CD4-positive, alpha-beta T cell treated with Interleukin-6 for 4 hours (primary cell): Measurements from ENCODE around the gene SYNPO2.

ENCODE experiments used
- DNase-seq: peaks from one replicate; pipeline ENCODE4 v3.0.0-alpha.2; 2020; ENCODE audit warnings: mixed read lengths

SYNPO2 gene

DNA sequence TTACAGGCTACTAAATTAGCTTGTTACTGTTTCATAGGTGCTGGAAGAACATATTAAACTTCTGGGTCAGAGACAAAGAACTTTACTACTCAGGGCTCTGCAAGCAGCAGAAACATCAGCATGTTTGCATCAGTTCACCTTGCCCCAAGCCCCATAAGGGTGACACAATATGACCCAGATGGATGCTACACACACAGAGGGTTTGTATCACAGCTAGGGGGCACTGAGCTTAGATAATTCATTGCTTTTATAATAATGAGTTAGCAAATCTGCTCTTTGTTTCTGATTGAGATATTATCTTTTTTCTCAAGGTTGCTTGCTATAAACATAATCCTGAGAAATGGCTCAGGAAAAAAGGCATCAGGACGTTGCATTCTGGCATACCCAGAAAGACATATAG is 4.8 kb upstream of the SYNPO2 start:
- no peak for DNase-seq

DNA sequence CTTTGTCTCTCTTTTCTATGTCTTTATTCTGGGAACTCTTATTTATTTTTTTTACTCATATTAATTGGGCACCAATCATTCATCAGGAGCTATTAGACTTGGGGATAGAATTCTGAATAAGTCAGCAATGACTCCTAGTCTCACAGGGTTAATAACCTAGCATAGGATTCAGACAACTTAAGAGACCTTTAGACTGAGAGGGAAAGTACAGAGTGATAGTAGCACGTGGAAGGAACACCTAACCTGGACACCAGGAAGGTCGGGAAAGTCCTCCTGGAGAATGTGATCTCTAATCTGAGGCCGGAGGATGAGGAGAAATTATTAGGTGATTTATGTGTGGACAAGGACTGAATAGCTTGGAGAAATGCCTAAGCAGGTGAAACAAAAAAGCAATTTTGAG is 3.9 kb upstream of the SYNPO2 start:
- no peak for DNase-seq

DNA sequence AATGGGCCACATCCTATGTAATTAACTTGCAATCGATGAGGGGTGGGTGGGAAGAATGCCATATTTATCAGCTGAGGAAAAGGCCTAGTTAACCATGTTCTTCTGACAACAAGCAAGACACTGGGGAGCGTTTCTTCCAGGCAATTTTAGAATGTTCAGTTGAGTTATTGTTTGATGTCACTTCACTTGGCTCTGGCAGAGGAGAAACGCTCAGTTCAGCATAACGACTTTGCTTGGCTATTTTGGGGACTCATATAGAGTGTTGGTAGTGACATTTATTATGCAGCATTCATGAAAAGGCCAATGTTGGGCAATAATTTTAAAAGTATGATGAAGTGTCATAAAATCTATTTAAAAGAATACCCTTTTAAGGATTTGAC is 648 bp downstream of the SYNPO2 start:
- no peak for DNase-seq

DNA sequence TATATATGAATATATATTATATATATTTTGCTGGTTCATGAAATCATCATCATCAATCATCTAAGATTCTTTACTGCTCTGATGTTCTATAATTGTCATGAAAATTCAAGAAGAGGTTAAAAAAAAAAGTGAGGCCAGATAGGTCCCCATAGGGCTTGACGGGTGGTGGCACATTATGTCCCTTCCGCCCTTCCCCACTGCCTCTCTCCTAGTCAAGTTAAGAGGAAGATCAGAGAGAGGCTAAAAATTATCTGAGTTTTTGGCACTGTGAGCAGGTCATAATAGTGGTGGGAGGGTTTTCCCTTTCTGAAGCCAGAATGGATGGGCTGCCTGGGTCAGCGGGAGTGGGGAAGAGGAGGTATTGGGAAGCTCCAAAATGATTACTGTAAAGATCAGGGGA is 5.4 kb downstream of the SYNPO2 start:
- DNase-seq, result no peak

DNA sequence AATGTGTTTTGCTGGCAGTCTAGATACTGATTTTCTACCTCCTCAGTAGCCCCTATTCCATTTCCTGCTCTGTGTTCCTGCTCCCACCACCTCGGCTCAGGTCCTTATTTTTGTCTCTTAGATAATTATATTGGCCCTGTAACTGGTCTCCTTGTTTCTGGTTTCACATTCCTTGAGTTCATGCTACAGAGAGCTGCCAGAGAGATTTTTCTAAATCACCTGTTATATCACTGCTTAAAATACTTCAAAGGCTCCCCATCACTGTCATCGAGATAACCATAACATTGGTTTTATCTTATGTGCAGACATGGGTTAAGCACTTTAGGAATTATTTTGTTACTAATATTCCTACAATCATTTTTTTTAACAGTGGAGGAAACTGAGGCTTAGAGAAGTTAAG is 9.6 kb downstream of the SYNPO2 start:
- no peak for DNase-seq

DNA sequence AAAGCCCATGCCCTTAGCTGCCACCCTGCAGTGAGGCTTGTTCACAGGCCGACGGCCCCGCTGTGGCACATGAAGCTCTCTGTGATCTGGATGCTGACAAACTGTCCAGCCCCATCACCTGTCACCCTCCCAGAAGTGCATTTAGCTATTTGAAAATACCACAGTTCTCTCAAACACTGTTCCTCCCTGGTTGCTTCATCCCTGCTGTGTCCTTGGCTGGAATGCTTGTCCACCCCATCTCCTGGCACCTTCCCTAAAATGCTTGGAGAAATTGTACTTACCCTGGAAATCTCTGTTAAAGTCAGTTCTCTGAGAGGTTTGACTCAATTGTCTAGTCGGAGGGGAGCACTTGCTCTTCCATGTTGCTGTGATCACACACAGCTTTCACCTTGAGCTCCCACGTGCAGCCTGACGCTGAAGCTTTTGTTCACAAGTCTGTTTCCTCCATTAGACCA is 10.1 kb downstream of the SYNPO2 start:
- DNase-seq, result no peak

DNA sequence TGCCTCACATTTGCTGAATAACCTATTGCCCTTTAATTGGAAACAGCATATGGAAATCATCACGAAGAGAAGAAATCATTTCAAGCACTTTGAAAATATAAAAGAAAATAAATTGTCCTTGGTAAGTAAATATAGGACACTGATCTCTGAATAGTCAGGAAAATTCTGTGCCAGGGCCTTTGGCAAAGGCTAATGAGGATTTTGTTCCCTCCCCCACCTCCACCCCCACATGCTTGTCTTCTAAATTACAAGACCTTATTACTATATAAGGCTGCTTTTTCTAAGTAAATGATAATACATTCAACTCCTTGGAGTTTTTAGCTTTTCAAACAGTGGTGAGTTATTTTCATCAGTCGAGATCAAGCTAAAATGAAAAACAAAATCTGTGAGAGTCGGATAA is 15.8 kb downstream of the SYNPO2 start:
- DNase-seq, result no peak

DNA sequence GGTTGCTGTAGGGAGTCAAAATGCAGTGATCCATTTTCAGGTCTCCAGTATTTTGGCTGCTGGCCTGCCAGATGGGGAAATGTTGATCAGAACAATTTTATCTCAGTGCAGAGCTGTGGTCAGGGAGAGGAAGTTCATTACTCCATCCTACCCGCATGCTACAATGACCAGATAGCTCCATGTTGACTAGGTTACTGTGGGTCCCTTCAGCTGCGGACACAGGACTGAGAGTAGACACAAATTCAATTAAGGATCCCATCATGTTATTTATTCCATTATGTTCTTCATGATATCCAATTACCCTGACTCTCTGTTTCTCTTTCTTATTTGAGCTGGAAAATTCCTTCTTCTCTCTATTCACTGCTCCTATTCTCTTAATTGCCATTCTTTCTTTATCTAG is 16.3 kb downstream of the SYNPO2 start:
- no peak for DNase-seq

DNA sequence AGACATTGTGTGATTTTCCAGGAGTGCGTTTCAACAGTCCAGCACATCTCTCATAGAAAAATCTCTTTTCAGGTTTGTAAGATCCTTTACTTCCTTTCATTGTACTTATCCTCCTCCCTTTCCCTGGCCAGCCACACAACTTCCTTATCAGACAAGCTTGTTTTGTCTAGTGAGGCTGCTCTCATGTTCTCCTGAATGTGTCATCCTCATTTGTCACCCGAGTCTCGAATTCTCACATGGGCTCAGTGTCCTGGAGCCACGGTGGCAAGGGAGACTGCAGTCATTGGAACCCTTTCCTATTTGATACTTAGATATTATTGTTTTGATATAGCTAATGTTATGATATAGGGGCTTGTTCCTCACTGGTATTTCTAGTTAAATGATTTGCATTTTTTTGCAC is 16.9 kb downstream of the SYNPO2 start:
- DNase-seq, result no peak

DNA sequence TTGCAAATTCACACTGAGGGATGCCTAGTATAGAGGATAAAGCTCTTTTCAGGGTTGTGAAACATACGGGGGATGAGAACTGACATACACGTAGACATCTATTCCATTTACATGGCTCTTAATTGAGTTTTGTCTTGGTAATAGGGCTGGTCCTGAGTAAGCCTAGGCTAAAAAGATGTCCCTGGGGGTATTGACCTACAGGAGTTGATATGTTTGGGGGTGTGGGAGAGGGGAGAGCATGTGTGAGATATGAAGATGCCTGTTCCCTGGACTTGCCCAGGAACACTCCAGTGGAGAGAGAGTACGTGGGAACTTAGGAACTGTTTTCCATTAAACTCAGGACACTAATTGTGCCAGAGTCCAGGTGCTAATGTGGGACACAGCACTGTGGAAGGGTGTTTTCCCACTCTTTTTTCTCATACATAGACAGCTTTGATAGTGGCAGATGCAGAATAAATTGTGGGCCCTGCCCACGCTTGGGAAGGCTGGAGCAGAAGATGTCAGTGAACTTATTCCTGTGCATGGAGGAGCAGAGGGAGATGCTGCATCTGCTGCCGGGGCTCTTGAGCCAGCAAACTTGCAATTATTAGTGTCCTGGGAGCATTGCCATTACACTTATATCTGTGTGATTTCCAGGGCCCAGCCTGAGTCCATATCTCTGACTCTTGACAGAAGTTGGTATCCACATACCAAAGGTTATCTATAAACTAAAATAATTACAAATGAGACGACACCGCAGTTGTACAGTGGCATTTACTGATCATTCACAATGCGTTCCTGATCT is 20.7 kb downstream of the SYNPO2 start:
- no peak for DNase-seq

DNA sequence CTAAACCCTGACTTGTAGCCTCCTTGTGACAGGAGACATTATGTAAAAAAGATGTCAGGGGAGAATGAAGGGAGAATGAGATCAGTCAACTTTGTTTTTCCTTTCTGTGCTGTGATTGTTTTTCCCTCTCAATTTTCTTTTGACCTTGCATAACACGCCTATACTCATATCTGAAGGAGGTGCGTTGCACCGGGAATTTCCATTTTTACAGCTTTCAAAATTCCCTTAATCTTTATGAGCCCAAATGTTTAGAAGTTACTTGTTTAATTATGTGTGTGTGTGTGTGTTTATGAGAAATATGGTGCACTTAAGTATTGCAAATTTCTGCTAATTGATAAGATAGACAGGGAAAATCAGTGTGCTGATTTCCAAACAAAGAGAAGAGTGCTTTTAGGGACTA is 21.6 kb downstream of the SYNPO2 start:
- DNase-seq, result no peak

DNA sequence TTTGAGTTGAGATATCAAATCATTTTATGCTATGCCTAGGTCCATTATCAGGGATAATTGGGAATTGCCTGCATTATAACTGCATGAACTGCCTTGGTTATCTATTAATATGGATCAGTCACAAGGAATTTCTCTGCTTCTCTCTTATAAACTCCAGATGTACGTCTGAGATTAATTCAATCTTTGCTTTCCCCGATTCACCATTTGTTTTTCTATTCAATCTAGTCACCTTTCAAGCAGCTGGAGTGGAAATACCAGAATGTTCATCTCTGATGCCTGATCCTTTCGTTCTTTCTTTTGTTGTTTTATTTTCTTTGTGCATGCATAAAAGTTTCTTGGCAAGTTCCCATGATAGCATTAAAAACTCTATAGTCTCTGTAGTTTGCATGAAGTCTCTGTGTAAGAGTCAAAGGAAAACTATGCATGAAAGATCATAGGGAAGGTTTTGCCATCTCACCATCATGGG is 22.6 kb downstream of the SYNPO2 start:
- DNase-seq, result no peak

DNA sequence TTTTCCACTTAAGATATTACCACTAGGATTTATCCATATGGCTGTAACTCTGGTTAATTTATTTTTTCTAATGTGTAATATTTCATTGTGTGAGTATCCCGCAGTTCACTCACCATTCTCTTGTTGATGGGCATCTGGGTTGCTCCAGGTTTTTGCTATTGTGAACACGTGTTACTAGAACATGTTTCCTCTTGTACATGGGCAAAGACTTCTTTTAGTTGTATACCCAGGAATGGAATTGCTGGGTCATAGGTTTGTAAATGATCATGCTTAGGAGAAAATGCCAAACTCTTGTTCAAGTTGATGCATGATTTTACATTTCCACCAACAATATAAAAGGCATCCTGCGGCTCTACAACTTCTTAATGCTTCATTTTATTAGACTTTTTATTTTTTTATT is 26.8 kb downstream of the SYNPO2 start:
- no peak for DNase-seq

DNA sequence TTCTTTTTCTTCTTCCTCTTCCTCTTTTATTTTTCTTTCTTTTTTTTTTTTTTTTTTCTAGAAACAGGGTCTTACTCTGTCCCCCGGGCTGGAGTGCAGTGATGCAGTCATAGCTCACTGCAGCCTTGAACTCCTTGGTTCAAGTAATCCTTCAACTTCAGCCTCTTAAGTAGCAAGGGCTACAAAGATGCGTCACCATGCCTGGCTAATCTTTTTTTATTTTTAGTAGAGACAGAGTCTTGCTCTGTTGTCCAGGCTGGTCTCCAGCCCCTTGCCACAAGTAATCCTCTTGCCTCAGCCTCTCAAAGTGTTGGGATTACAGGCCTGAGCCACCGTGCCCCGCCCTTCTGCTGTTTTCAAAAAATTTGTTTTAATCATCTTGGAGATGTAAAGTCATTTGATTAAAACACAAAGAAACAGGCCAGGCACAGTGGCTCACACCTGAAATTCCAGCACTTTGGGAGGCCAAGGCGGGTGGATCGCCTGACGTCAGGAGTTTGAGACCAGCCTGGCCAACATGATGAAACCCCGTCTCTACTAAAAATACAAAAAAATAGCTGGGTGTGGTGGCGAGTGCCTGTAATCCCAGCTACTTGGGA is 28.1 kb downstream of the SYNPO2 start:
- DNase-seq, result no peak

DNA sequence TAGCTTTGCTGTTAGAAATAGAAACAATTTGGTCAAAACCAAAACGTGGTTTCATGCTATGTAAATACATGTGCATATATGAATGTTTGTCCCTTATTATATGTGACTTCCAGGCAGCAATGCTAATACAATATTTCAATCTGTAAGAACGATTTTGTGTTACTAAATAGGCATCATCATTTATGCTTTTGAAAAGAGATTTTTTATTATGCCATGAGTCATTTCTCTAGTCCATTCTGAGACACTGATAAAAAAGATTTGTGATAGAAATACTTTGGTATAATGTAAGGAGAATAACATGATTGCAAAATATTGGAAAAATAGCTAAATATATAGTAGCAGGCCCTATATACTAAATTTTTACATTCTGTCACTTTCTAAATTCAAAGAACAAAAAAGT is 28.9 kb downstream of the SYNPO2 start:
- DNase-seq, result no peak

DNA sequence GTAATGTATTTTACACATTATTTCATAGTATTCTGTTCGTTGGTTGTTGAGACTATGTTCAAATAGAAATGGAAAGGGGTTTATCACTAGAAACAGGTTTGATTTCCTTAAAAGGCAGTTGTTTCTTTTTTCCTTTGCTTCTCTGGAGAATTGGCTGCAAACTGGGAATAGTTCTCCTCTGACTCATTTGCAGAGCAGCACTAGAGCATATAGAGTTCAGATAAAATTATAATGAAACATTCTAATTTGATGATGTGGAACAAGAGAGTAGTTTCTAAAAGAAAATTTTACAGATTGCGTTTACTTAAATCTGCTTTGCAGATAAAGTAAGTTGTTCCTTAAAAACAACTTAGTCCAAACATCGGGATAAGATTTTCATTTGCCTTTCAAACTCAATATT is 29.7 kb downstream of the SYNPO2 start:
- DNase-seq, result no peak

DNA sequence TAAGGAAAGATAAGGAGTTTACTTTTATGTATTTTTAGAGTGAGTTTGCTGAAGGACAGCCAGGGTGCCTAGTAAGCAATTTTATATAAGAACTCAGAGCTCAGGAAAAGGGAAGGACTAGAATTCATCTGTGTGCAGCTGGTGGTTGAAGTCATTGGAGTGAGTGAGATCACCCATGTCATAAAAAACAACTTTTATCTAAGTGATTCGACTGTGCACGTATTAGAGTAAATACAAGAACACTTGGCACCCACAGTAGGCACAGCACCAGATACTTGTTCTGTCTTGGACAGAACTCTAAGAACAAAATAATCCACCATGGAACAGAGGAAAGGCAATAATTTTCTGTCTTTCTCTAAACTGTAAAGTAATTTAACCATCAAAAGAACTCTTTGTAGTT is 31.6 kb downstream of the SYNPO2 start:
- no peak for DNase-seq

DNA sequence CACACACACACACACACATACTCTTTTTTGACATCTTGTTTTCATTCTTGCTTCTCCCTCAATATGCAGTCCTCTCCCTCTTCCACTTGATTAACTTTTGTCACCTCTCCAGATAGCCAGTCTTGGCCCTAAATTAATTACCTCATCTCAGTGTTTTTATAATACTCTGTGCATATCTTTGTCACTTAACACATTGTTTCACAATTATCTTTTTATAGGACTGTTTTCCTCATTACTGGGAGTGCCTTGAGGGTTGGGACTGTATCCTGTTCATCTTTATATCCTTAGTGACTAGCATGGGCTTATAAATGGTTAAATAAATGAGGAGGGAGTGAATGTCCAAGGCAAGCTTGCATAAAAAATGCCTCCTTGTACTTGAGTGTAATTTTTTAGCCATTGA is 33.1 kb downstream of the SYNPO2 start:
- no peak for DNase-seq

DNA sequence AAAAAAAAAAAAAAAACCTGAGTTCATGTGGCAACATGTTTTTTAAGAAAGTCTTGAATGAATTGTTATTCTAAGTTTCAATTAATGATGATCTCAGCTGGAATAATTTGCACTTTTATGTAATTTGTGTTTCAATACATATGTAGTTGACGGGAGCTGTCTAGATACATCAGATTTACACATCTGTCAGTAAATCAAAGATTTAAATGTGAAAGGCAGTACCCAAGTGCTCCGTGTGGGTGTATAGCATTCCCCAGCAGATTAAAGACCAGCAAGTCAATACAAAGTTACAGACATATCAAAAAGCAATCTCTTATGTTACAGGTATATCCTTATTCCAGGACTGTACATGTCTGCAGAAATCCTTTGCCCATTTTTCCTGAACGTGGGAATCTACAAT is 35.2 kb downstream of the SYNPO2 start:
- no peak for DNase-seq

DNA sequence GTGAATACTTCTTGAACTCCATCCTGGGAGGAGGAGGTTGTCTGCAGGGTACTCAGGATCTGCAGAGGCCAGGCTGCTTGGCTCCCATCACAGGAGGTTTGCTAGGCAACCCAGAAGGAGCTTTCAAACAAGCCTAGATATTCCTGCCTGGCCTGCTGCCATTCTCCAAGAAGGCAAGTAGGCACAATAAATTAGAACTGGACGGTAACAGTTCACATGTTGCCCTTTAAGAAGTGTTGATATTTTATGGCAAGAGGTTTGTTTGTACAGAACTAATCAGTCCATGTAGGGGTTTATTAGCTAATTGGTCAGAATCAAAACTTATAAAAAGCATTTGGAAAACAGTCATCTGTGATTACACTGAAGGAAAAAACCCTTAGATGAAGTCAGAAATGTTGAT is 39.3 kb downstream of the SYNPO2 start:
- no peak for DNase-seq

DNA sequence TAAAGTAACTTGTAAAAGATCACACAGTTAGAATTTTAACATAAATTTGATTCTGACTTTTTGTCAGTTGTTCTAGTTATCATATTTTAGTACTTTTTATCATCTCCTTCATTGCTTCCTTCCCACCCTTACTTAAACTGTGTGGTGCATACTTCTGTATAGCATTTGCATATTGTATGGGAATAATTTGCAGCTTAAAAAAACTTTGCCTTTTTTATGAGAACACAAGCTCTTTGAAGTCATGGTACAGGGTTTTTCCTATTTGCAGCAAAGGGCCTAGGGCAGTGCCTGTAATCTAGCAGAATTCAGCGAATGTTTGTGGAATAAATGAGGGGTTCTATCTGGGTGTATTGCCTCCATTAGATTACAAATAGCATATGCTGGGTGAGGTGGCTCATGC is 41.6 kb downstream of the SYNPO2 start:
- no peak for DNase-seq

DNA sequence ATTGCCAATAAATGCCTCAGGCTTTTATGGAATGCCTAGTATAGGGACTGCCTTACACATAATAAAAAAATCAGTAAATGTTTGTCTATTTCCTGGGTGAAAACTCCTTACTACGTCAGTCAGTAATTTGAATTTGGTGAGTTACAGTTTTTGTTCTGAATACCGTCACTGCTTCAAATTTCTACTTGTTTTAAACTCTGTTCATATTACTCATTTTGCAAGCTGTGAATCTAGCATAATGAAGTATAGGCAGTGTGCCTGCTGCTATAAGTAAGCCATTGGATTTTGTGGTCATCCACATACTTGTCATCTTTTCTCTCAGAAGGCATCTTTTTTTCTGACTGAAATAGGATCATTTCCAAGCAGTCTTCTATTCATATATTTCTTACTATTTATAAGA is 43.1 kb downstream of the SYNPO2 start:
- no peak for DNase-seq

DNA sequence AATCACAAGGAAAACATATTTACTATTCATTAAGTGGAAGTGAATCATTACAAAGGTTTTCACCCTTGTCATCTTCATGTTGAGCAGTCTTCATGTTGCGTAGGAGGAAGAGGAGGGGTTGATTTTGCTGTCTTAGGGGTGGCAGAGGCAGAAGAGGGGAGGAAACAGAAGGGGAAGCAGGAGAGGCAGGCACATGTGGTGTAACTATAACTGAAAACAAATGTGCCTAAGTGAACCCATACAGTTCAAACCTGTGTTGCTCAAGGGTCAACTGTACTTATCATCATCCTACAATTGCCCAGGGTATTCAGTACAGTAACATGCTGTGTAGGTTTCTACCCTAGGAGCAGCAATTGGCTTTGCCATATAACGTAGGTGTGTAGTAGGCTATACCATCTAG is 47.2 kb downstream of the SYNPO2 start:
- no peak for DNase-seq

DNA sequence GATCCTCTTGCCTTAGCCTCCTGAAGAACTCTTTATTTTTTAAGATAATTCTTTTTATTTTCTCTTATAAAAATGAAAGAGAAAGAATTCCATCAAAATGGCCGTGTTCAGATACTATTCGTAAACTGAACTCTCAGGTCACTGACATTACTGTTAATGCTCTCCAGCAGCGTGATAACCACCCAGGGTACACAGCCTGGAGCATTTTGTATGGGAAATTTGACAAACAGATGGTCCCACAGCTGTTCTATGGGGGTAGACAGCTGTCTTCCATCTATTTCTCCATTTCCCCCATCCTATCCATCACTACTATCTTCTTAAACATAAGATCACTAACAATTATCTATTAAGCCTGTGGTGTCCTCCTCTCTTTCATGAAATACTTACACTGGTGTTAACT is 47.8 kb downstream of the SYNPO2 start:
- no peak for DNase-seq
